HepG2 (cell line): ENCODE data around the gene REEP6. TPM values are rescaled to one million over a fixed set of nuclear protein-coding genes. Genes with fewer than 3 reads are reported as not detected.

Experiments used
- DMAP1 ChIP-seq: IDR thresholded peaks from 2 replicates; pipeline ENCODE4 v1.6.1; 2016
- GATAD2A ChIP-seq: IDR thresholded peaks from 2 replicates; pipeline ENCODE4 v1.6.1; 2016
- HNRNPH1 ChIP-seq: fragments of 200-400 bp; formaldehyde crosslinking; optimal IDR thresholded peaks from 2 replicates; pipeline ENCODE3; 2017; ENCODE audit warnings: mild to moderate bottlenecking, low read depth, low read length
- KDM2A ChIP-seq: sonication (generic); formaldehyde crosslinking; IDR thresholded peaks from 2 replicates; pipeline ENCODE4 v1.4.0; 2020; ENCODE audit warnings: low read depth, missing genetic modification reagents, borderline replicate concordance
- KLF11 ChIP-seq: IDR thresholded peaks from 2 replicates; pipeline ENCODE4 v1.6.1; 2016; ENCODE audit warnings: missing compliant biosample characterization
- MED8 ChIP-seq: sonication (generic); formaldehyde crosslinking; IDR thresholded peaks from 2 replicates; pipeline ENCODE4 v1.8.1; 2023; ENCODE audit warnings: mild to moderate bottlenecking, missing genetic modification reagents; ENCODE audit not compliant: insufficient replicate concordance
- MYC ChIP-seq: sonication (generic); formaldehyde crosslinking; IDR thresholded peaks from 2 replicates; pipeline ENCODE4 v1.9.0; 2021; ENCODE audit warnings: missing genetic modification reagents, borderline replicate concordance
- NR3C1 ChIP-seq: sonication (generic); formaldehyde crosslinking; IDR thresholded peaks from 2 replicates; pipeline ENCODE4 v1.4.0; 2020; ENCODE audit warnings: missing genetic modification reagents
- ZFP41 ChIP-seq: sonication (generic); formaldehyde crosslinking; IDR thresholded peaks from 2 replicates; pipeline ENCODE4 v1.4.0; 2020; ENCODE audit warnings: mild to moderate bottlenecking, missing genetic modification reagents, borderline replicate concordance
- ZMAT3 ChIP-seq: sonication (generic); formaldehyde crosslinking; conservative IDR thresholded peaks from 2 replicates; pipeline ENCODE4 v1.7.0; 2021; ENCODE audit warnings: missing genetic modification reagents
- ZNF101 ChIP-seq: sonication (generic); formaldehyde crosslinking; IDR thresholded peaks from 2 replicates; pipeline ENCODE4 v1.4.0; 2020; ENCODE audit warnings: mild to moderate bottlenecking, low read depth, missing genetic modification reagents, borderline replicate concordance
- ZNF430 ChIP-seq: sonication (generic); formaldehyde crosslinking; IDR thresholded peaks from 2 replicates; pipeline ENCODE4 v1.9.0; 2021; ENCODE audit warnings: mild to moderate bottlenecking, missing genetic modification reagents
- ZNF441 ChIP-seq: sonication (generic); formaldehyde crosslinking; IDR thresholded peaks from 2 replicates; pipeline ENCODE4 v1.7.0; 2021; ENCODE audit warnings: missing genetic modification reagents, borderline replicate concordance
- ZNF510 ChIP-seq: sonication (generic); formaldehyde crosslinking; IDR thresholded peaks from 2 replicates; pipeline ENCODE4 v1.4.0; 2020; ENCODE audit warnings: low read depth, mild to moderate bottlenecking, missing genetic modification reagents
- ZNF605 ChIP-seq: sonication (generic); formaldehyde crosslinking; IDR thresholded peaks from 2 replicates; pipeline ENCODE4 v1.8.0; 2022; ENCODE audit warnings: mild to moderate bottlenecking, missing genetic modification reagents
- ZSCAN31 ChIP-seq: sonication (generic); formaldehyde crosslinking; IDR thresholded peaks from 2 replicates; pipeline ENCODE4 v1.5.0; 2020; ENCODE audit warnings: low read depth, mild to moderate bottlenecking, missing genetic modification reagents
- polyA plus RNA-seq, 8 experiments: library from polyadenylated mRNA; depleted of rRNA in 3 of 8; stranded (reverse) in 7 of 8; unstranded in 1 of 8; fragments of >200 nt; fragmentation: Illumina TruSeq in 4 of 8; extraction: Trizol in 4 of 8; gene quantifications; 2 replicates each; pipeline versions ENCODE4 v1.2.1 to v1.2.3, GENCODE V29; 2011 to 2016; ENCODE audit warnings: low read depth in 4 of 8, missing spikeins in 1 of 8, mixed read lengths in 1 of 8; ENCODE audit not compliant: insufficient read depth in 1 of 8
- total RNA-seq, 5 experiments: library from RNA; depleted of rRNA; stranded (reverse); fragments of >200 nt; fragmentation: Illumina TruSeq; extraction: Trizol; gene quantifications; 2 replicates each; pipeline ENCODE4 v1.2.3, GENCODE V29; 2016; ENCODE audit warnings: low read depth in 1 of 5
- TF ChIP-seq, protein P1 (sequence below): sonication (generic); formaldehyde crosslinking; conservative IDR thresholded peaks from 2 replicates; pipeline ENCODE4 v1.8.0; 2022; ENCODE audit warnings: mild to moderate bottlenecking, moderate library complexity, missing genetic modification reagents
- TF ChIP-seq, protein P2 (sequence below): sonication (generic); formaldehyde crosslinking; IDR thresholded peaks from 2 replicates; pipeline ENCODE4 v1.8.1; 2023; ENCODE audit warnings: mild to moderate bottlenecking, inconsistent platforms, moderate library complexity, missing genetic modification reagents, borderline replicate concordance
- TF ChIP-seq, protein P3 (sequence below): sonication (generic); formaldehyde crosslinking; conservative IDR thresholded peaks from 2 replicates; pipeline ENCODE4 v1.4.0; 2020; ENCODE audit warnings: missing genetic modification reagents
- TF ChIP-seq, protein P4 (sequence below): IDR thresholded peaks from 2 replicates; pipeline ENCODE4 v1.4.0; 2020; ENCODE audit warnings: mild to moderate bottlenecking, missing genetic modification reagents

Gene REEP6
- total and polyA plus RNA-seq, 2 of the 13 experiments (the other 11 are each of a cell fraction or from before 2014, with no cell fraction given) = 10.0 to 28.8 TPM

DNA sequence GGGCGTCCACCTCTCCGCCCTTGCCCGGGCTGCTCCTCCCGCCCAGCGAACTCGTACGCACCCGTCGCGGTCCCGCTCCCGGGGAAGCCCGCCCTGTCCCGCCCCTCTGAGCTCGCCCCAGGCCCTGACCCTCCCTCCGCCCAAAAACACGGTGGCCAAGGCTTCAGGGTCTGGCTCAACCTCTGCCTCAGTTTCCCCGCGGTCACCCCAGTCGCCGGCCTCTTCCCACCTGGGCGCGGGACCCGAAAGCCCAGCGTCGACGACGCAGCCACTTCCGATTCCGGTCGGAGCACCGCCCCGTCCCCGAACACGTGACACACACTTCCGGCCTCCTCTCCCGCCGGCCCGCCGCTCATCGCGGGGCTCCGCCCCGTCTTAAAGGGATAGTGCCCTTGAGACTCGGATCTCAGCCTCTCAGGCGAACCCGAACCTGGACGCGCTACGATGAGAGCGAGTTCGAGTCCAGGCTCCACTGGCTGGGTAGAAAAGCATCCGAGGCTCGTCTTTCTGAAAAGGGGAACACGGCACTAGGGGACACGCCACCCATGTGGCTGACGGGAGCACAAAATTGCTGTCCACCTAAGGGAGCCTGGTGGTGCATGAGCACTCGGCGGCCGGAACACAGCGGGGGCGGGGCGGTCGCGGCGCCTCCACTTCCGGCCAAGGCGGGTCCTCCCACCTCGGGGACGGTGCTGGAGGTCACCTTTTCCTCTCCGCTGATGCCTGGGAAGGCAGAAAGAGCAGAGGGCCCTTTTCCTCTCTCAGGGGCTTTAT, 11.9 kb upstream of the REEP6 start, which contains the start of gene C19orf25 (continued):
- TF ChIP-seq GATAD2A (CRISPR knock-in tag) = peak; percentile 21; the same call in 1 of the 2 replicates
- peak; percentile 63; the same call in 1 of the 2 replicates for TF ChIP-seq KDM2A (CRISPR knock-in tag)
- TF ChIP-seq, protein P1, sequence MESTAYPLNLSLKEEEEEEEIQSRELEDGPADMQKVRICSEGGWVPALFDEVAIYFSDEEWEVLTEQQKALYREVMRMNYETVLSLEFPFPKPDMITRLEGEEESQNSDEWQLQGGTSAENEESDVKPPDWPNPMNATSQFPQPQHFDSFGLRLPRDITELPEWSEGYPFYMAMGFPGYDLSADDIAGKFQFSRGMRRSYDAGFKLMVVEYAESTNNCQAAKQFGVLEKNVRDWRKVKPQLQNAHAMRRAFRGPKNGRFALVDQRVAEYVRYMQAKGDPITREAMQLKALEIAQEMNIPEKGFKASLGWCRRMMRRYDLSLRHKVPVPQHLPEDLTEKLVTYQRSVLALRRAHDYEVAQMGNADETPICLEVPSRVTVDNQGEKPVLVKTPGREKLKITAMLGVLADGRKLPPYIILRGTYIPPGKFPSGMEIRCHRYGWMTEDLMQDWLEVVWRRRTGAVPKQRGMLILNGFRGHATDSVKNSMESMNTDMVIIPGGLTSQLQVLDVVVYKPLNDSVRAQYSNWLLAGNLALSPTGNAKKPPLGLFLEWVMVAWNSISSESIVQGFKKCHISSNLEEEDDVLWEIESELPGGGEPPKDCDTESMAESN (CRISPR knock-in tag) = peak; percentile 63
- TF ChIP-seq ZNF101 (CRISPR knock-in tag) = no peak
- no peak for TF ChIP-seq MED8 (CRISPR knock-in tag)
- TF ChIP-seq, protein P2, sequence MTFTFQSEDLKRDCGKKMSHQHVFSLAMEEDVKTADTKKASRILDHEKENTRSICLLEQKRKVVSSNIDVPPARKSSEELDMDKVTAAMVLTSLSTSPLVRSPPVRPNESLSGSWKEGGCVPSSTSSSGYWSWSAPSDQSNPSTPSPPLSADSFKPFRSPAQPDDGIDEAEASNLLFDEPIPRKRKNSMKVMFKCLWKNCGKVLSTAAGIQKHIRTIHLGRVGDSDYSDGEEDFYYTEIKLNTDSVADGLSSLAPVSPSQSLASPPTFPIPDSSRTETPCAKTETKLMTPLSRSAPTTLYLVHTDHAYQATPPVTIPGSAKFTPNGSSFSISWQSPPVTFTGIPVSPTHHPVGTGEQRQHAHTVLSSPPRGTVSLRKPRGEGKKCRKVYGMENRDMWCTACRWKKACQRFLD (CRISPR knock-in tag) = no peak
- peak; percentile 75 for TF ChIP-seq MYC (CRISPR knock-in tag)
- TF ChIP-seq ZNF510 (CRISPR knock-in tag) = no peak
- peak; percentile 86 for TF ChIP-seq ZMAT3
- no peak for TF ChIP-seq HNRNPH1
- no peak for TF ChIP-seq NR3C1
- peak; percentile 84; the same call in 1 of the 2 replicates for TF ChIP-seq ZNF430 (CRISPR knock-in tag)
- peak; percentile 77; the same call in 1 of the 2 replicates for TF ChIP-seq ZNF441 (CRISPR knock-in tag)
- peak; percentile 44; the same call in 1 of the 2 replicates for TF ChIP-seq ZSCAN31 (CRISPR knock-in tag)
- TF ChIP-seq KLF11 (CRISPR knock-in tag) = peak; percentile 57; the same call in 1 of the 2 replicates
- peak; percentile 51 for TF ChIP-seq DMAP1 (CRISPR knock-in tag)
- peak; percentile 79; the same call in 1 of the 2 replicates for TF ChIP-seq ZFP41 (CRISPR knock-in tag)
- TF ChIP-seq, protein P3, sequence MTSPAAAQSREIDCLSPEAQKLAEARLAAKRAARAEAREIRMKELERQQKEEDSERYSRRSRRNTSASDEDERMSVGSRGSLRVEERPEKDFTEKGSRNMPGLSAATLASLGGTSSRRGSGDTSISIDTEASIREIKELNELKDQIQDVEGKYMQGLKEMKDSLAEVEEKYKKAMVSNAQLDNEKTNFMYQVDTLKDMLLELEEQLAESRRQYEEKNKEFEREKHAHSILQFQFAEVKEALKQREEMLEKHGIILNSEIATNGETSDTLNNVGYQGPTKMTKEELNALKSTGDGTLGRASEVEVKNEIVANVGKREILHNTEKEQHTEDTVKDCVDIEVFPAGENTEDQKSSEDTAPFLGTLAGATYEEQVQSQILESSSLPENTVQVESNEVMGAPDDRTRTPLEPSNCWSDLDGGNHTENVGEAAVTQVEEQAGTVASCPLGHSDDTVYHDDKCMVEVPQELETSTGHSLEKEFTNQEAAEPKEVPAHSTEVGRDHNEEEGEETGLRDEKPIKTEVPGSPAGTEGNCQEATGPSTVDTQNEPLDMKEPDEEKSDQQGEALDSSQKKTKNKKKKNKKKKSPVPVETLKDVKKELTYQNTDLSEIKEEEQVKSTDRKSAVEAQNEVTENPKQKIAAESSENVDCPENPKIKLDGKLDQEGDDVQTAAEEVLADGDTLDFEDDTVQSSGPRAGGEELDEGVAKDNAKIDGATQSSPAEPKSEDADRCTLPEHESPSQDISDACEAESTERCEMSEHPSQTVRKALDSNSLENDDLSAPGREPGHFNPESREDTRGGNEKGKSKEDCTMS (CRISPR knock-in tag) = no peak
- TF ChIP-seq, protein P4, sequence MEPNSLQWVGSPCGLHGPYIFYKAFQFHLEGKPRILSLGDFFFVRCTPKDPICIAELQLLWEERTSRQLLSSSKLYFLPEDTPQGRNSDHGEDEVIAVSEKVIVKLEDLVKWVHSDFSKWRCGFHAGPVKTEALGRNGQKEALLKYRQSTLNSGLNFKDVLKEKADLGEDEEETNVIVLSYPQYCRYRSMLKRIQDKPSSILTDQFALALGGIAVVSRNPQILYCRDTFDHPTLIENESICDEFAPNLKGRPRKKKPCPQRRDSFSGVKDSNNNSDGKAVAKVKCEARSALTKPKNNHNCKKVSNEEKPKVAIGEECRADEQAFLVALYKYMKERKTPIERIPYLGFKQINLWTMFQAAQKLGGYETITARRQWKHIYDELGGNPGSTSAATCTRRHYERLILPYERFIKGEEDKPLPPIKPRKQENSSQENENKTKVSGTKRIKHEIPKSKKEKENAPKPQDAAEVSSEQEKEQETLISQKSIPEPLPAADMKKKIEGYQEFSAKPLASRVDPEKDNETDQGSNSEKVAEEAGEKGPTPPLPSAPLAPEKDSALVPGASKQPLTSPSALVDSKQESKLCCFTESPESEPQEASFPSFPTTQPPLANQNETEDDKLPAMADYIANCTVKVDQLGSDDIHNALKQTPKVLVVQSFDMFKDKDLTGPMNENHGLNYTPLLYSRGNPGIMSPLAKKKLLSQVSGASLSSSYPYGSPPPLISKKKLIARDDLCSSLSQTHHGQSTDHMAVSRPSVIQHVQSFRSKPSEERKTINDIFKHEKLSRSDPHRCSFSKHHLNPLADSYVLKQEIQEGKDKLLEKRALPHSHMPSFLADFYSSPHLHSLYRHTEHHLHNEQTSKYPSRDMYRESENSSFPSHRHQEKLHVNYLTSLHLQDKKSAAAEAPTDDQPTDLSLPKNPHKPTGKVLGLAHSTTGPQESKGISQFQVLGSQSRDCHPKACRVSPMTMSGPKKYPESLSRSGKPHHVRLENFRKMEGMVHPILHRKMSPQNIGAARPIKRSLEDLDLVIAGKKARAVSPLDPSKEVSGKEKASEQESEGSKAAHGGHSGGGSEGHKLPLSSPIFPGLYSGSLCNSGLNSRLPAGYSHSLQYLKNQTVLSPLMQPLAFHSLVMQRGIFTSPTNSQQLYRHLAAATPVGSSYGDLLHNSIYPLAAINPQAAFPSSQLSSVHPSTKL (CRISPR knock-in tag) = peak; percentile 23; the same call in 1 of the 2 replicates
- peak; percentile 85 for TF ChIP-seq ZNF605 (CRISPR knock-in tag)
